Fibroblast of pulmonary artery (primary cell): ENCODE data around the gene MBD6.
"Not testable (repeated sequence)": the region's sequence is repeated elsewhere in the genome, so short reads cannot be mapped to it uniquely, and the experiment has no call there.

ENCODE experiments used
- DNase-seq: peaks from one replicate; pipeline ENCODE4 v3.0.0-alpha.2; 2010; ENCODE audit warnings: low read depth
- H3K4me3 ChIP-seq: replicated peaks from 2 replicates; pipeline ENCODE4 v1.5.1; 2011; ENCODE audit warnings: low read depth, mild to moderate bottlenecking, control low read depth, low read length, moderate library complexity
- TF ChIP-seq, protein P1 (sequence below): IDR thresholded peaks from 2 replicates; pipeline ENCODE4 v1.5.1; 2011; ENCODE audit warnings: mild to moderate bottlenecking, control low read depth, low read length, inconsistent platforms; ENCODE audit errors: missing control alignments

The MBD6 gene

DNA sequence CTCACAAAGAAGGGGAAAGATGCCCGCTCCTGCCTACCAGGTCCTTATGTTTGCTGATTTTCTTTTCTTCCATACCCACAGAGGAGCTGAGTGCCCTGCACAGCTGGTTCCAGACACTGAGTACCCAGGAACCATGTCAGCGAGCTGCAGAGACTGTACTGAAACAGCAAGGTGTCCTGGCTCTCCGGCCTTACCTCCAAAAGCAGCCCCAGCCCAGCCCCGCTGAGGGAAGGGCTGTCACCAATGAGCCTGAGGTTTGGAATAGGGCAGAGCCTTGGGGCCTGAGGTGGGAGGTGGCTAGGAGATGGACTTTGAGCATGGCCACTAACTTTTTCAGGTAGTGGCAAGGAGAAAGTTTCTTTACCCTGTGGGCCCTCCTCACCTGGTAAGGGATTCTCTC lies 32.5 kb upstream of the MBD6 start:
- TF ChIP-seq, protein P1, sequence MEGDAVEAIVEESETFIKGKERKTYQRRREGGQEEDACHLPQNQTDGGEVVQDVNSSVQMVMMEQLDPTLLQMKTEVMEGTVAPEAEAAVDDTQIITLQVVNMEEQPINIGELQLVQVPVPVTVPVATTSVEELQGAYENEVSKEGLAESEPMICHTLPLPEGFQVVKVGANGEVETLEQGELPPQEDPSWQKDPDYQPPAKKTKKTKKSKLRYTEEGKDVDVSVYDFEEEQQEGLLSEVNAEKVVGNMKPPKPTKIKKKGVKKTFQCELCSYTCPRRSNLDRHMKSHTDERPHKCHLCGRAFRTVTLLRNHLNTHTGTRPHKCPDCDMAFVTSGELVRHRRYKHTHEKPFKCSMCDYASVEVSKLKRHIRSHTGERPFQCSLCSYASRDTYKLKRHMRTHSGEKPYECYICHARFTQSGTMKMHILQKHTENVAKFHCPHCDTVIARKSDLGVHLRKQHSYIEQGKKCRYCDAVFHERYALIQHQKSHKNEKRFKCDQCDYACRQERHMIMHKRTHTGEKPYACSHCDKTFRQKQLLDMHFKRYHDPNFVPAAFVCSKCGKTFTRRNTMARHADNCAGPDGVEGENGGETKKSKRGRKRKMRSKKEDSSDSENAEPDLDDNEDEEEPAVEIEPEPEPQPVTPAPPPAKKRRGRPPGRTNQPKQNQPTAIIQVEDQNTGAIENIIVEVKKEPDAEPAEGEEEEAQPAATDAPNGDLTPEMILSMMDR, result no peak
- DNase-seq, result no peak
- H3K4me3 ChIP-seq, result no peak overlapping the region

DNA sequence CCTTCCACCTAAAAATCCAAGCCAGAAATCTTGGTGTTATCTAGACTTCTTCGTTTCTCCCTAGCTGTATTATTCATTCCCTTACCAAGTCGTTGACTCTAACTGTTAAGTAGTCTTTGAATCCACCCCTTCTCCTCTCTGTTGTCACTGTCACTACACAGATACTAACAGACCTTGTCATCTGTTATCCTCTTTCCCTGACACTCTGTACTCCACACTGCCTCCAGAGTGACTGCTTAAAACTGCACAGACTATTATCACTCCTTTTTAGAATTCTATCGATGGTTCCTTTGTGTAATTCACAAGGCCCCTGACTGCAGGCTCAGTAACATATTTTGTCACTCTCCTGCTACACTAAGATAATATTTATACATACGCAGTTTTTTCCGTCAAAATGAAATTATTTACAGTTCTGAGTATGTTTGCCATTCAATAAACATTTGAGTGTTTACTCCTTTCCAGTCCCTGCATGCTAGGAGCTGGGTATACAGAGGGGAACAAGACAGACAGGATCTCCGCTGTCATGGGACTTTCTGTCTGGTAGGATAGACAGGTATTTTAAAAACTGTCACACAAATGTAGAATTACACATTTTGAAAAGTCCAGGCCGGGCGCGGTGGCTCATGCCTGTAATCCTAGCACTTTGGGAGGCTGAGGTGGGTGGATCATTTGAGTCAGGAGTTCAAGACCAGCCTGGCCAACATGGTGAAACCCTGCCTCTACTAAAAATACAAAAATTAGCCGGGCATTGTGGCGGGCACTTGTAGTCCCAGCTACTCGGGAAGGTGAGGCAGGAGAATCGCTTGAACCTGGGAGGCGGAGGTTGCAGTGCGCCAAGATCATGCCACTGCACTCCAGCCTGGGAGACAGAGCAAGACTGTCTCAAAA lies 31.0 kb upstream of the MBD6 start:
- no peak overlapping the region for H3K4me3 ChIP-seq
- DNase-seq, result no peak
- TF ChIP-seq, protein P1, result peak; percentile 26

- not testable (repeated sequence) for H3K4me3 ChIP-seq, DNase-seq
Observed at GRCh38 chr12:57495051-57495701, 27.4 kb upstream of the MBD6 start.

- TF ChIP-seq, protein P1, result no peak
- no peak for DNase-seq
Observed at GRCh38 chr12:57496822-57497221, 25.8 kb upstream of the MBD6 start.

GRCh38 chr12:57497223-57498131 lies 25.1 kb upstream of the MBD6 start:
- no peak overlapping the region for H3K4me3 ChIP-seq
- no peak for DNase-seq
- TF ChIP-seq, protein P1, result no peak

More at GRCh38 chr12:57496822-57497221, 25.8 kb upstream of the MBD6 start:
- H3K4me3 ChIP-seq, result no peak overlapping the region

DNA sequence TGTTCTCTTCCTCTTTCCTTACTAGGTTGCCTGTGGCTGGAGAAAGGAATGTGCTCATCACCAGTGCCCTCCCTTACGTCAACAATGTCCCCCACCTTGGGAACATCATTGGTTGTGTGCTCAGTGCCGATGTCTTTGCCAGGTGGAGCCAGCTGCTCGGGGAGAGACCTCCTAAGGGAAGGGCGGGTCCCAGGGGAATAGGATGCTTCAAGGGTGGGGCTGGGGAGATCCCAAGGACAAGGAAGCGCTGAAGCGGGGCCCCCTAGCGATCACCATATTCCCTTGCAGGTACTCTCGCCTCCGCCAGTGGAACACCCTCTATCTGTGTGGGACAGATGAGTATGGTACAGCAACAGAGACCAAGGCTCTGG lies 24.5 kb upstream of the MBD6 start:
- TF ChIP-seq, protein P1, result no peak
- no peak for DNase-seq
- no peak overlapping the region for H3K4me3 ChIP-seq

DNA sequence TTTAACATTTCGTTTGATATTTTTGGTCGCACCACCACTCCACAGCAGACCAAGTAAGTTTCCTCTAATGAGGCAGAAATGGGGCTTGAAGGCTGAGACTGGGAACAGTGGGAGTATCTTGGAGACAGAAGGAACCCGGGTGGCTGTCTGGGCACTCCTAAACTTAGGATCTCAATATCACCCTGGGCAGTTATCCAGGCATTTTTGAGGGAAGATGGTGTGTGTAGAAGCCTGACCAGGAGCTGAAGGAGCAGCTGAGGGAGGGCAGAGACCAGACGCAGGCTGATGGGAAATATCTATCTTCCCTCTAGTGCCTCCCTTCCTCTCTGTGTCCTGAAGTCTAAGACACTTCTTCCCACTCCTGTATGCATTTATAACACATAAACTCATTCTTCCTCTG lies 24.1 kb upstream of the MBD6 start:
- no peak overlapping the region for H3K4me3 ChIP-seq
- TF ChIP-seq, protein P1, result no peak
- DNase-seq, result no peak
